G401.6 (cell line): Measurements from ENCODE around the gene KCNAB3.

ENCODE experiments used
- FAIRE-seq: peaks from 2 replicates; lab custom pipeline; 2012; peaks lifted over from hg19 to GRCh38; lab: Jason Lieb, UNC

KCNAB3 gene

DNA sequence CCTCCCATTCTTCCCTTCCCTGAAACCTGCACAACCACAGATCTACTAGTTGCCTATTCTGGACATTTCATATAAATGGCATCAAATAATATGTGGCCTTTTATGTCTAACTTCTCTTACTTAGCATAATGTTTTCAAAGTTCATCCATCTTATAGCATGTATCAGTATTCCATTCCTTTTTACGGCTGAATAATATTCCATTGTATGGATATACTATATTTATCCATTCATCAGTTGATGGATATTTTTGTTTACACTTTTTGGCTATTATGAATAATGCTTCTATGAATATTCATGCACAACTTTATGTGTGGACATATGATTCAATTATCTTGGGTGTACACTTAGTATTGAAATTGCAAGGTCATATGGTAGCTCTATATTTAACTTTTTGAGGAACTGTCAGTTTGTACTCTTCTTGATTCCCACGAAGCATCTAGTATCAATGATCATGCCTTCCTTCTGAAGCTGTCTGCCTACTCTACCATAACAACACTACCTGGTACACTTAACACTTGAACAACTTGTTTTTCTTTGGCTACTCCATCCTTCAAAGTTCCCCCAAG lies 53.8 kb downstream of the KCNAB3 start:
- FAIRE-seq = no peak

DNA sequence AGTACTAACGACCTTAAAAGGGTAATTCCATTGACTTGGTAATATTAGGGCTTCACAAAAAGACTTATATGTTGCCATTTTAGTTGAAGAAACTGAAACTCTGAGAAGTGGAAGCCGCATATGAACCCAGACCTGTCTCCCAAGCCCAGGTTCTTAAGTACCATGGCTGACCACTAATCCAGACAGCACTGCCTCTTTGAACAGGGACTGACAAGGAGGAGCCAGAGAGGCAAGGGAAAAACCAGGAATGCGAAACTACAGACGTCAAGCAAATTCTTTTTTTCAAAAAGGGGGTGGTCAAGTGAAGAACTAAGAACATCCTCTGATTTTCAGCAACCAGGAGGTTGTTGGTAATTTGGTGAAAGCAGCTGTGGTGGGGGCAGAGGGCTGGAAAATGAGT lies 56.6 kb downstream of the KCNAB3 start:
- FAIRE-seq = no peak
